GM12873 (cell line): ENCODE data around the gene MT1E.

Experiments
- TF ChIP-seq, protein P1 (sequence below): IDR thresholded peaks from 2 replicates; pipeline ENCODE4 v1.5.1; 2012; ENCODE audit warnings: low read depth, mild to moderate bottlenecking, moderate library complexity, low read length, control low read depth; ENCODE audit not compliant: insufficient read depth; ENCODE audit errors: missing control alignments

MT1E gene

DNA sequence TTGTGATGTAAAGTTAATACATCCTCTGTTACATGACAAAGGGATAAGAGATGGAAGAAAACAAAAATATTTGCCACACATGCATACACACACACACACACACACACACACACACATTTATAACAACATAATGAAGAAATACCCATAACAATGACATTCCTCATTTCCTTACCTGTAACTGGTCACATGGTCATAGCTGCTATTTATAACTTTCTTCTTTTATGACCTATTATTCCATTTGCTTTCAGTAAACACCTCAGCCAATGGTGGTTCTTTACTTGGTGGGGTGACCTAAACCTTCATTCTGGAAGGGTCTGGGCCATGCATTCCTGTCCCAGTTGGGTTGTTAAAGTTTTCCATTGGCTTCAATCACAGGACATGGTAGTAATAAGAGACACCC, 11.9 kb upstream of the MT1E start:
- TF ChIP-seq, protein P1, sequence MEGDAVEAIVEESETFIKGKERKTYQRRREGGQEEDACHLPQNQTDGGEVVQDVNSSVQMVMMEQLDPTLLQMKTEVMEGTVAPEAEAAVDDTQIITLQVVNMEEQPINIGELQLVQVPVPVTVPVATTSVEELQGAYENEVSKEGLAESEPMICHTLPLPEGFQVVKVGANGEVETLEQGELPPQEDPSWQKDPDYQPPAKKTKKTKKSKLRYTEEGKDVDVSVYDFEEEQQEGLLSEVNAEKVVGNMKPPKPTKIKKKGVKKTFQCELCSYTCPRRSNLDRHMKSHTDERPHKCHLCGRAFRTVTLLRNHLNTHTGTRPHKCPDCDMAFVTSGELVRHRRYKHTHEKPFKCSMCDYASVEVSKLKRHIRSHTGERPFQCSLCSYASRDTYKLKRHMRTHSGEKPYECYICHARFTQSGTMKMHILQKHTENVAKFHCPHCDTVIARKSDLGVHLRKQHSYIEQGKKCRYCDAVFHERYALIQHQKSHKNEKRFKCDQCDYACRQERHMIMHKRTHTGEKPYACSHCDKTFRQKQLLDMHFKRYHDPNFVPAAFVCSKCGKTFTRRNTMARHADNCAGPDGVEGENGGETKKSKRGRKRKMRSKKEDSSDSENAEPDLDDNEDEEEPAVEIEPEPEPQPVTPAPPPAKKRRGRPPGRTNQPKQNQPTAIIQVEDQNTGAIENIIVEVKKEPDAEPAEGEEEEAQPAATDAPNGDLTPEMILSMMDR = no peak

DNA sequence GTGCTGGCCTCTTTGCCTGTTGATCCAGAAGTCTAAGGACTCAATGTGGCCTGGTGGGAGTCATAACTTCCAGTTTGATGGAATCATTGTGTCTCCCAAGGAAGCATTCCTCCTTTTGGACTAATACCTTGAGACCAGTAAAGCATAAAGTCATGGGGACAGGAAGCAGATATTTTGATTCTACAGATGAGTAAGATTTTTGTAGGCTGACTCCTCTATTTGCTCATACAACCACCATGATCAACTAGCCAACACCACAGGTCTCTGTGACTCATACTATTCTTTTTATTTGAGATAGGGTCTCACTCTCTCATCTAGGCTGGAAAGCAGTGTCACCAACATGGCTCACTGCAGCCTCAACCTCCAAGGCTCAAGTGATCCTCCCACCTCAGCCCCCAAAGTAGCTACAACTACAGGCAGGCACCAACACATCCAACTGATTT, 11.0 kb upstream of the MT1E start:
- TF ChIP-seq, protein P1 = no peak

DNA sequence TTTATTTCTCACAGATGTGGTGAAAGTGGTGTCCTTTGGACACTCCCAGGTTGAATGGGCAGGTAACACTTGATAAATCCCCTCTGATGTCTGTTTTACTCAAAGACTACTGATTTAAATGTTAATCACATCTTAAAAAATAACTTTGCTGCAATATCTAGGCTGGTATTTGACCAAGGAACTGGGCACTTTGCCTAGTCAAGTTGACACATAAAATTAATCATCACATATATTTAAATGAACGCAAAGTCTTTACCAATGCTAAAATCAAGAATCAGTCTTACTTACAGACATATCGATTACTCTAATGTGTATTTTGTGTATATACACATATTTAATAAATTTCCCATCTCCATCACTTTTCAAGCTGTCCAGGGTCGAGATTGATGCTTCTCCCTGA, 10.2 kb upstream of the MT1E start:
- TF ChIP-seq, protein P1 = no peak

DNA sequence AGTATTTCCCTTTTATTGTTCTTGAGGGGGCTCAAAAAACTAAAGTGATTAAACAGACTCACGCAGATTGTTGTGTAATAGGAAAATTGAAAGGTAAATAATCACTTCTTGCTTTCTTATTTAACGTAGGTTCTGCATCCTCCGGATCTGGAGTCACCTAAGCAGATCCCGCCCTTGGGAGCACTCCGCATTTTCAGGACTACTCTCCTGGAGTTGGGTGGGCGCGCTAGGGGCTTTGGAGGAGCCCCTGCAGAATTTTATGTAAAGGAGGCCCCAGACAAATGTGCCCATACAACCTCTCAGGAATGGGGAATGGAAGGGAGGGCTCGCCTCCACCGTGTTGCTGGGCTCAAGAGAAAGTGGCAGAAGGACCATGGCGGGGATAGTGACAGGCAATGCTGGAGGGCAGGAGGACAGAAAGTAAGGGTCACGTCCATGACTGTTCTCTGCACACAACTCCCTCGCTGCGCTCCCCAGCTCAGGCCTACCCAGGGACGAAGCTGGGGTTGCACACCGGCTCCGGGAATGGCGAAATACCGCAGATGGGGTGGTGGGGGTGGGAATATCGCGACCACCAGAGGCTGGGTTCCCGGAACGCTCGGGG, 8.9 kb upstream of the MT1E start:
- TF ChIP-seq, protein P1 = no peak

DNA sequence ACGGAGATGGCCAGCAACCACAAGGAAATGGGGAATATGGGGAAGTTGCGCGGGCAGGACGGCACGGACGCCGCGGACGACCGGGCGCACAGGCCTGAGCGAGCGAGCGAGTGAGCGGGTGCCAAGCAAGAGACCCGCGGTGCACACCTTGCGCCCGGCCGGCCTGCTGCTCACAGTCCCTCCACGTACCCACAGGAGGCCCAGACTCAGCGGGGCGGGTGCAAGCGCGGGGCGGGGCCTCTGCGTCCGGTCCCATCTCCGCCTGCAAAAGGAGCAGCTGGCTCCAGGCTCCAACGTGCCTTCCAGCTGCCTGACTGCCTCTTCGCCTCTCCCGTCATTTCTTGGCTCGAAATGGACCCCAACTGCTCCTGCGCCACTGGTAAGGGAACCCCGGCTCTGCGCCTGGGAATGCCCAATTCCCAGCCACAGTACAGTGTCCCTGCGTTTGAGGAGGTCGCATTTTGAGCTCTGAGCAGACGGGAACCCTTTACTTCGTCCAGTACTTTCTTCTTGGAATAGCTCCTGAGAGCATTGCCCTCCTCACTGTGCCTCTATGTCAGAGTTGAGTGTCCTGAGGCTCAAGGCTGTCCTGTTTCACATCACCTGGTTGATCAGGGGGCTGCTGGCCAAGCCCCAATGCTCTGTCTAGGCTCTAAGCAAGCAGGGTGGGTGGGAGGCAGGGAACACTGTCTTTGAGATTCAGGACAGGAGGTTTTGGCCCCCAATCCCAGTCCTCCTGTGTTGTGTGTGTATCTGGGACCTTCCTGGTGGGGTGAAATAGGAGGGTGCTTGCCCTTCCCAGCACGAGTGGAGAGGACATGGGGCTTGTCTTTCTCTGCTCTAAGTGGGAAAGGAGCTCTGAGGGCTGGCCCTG, 8.1 kb upstream of the MT1E start:
- TF ChIP-seq, protein P1 = no peak

DNA sequence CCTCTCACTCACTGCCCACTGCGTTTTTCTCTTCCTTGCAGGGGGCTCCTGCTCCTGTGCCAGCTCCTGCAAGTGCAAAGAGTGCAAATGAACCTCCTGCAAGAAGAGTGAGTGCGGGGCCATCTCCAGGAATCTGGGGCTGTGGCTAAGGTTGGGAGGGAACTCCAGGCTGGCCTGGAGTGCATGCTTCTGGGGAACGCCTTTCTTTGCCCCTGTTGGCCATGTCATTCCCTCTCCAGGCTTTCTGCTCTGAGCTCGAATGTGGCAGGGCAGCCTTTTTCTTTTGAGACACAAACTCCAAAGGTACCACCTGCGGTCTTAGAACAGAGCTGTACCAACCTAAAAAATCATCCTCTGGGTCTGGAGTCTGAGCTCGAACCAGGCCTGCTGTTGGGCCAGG, 7.4 kb upstream of the MT1E start:
- TF ChIP-seq, protein P1 = no peak

DNA sequence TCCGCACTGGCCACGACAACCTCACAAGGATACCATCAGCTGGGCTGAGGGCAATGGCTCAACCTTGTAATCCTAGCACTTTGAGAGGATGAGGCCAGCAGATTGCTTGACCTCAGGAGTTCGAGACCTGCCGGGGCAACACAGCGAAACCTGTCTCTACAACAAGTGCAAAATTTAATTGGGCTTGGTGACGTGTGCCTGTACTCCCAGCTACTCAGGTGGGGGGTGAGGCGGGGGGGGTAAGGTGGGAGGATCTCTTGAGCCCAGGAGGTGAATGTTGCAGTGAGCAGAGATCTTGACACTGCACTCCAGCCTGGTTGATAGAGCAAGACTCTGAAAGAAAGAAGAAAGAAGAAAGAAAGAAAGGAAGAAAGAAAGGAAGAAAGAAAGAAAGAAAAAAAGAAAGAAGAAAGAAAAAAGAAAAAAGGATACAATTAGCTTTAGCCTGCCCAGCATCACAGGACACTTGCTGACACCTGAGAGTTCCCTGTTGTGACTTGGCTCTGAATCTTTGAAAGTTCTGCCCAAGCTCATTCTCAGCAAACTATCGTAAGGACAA, 5.2 kb upstream of the MT1E start:
- TF ChIP-seq, protein P1 = no peak
